ENCODE measurements around the gene ZBTB5. TPM values are rescaled to one million over a fixed set of nuclear protein-coding genes. Genes with fewer than 3 reads are reported as not detected.

Gene ZBTB5
- total RNA-seq, 4 donors from 2014 or later, result 16.1 to 23.4 (median 20.9) TPM

DNA sequence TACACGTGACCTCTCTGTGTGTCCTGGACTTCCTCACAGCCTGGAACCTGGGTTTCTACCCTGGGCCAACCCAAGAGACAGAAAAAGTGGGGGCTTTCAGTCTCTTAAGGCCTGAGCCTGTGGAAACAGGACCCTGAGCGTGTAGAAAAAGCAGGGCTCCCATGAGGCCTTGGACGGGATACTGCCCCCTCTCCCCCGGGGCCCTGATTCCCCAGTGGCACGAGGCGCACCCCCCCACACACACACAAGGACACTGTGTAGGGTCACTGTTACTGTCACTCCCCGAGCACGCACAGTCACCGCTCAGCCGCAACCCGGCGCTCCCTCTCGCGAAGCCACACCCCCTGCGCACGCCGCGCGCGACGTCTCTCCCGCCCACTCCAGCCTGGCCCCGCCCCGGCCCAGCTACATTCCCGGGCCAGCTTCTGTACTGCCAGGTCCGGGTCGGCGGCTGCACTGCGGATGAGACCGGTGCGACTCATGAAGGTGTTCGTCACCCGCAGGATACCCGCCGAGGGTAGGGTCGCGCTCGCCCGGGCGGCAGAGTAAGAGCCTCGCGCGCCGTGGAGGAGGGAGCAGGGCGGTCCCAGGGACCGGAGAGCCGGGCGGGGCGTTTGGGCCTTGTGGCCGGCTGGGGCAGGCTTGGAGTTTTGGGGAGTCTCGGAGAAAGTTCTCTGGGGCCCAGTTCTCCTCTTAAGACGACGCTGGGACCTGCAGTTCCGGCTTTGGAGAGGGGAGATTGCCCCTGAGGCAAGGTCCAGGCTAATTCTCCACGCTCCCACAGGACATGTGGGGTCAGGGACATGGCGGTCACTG lies 42.8 kb downstream of the ZBTB5 start, which contains the start of gene GRHPR:
Gene GRHPR (plus strand): TSS at position 408 of the 816 bp plus-strand sequence. CDS start 55 bp downstream, at position 463.
- intact Hi-C loops (cut with DNase I; ENCODE audit: low total_unique reads), result no loop called here
- WGBS, 2 donors, result 0% methylated on average over 33 to 47 of the region's 56 CpGs
- H3K4me3 ChIP-seq (ENCODE audit: low read depth, poor library complexity, severe bottlenecking), result peak within 1 kb of the TSS; percentile 76
- DNase-seq (ENCODE audit: low spot score in 2 of 2), result peak; percentile 83 to 98
- no peak for TF ChIP-seq CTCF (IDR thresholded peaks at IDR 0.05)
- TF ChIP-seq POLR2A (IDR thresholded peaks at IDR 0.05), result no peak

- DNase-seq (ENCODE audit: low spot score in 2 of 2), result no peak
- intact Hi-C loops (cut with DNase I; ENCODE audit: low total_unique reads), result no loop called here
These were observed 43.3 kb downstream of the ZBTB5 start for GRCh38 chr9:37421914-37422288.

DNA sequence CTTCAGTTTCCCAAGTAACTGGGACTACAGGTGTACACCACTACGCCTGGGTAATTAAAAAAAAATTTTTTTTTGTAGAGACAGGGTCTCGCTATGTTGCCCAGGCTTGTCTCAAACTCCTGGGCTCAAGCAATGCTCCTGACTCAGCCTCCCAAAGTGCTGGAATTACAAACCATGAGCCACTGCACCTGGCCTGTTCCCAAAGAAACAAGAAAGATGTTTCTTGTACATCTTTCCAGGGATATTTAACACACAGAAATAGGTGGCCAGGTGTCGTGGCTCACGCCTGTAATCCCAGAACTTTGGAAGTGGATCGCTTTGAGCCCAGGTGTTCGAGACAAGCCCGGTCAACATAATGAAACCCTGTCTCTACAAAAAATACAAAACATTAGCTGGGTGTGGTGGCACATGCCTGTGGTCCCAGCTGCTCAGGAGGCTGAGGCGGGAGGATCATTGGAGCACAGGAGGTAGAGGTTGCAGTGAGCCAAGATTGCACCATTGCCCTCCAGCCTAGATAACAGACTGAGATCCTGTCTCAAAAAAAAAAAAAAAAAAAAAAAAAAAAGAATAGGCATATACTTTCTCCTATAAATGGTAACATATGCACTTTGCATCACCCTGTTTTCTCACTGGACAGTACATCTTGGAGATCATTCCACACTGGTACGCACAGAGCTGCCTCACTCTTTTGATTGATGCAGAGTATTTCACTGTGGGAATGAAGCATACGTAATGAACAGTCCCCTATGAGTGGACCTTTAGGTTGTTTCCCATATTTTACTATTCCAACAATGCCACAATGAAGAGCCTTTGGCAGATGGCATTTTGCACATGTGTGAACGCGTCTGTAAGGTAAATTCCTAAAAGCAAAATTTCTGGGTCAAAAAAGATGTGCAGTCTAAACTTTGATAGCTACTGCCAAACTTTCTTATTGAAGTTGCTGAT lies 44.7 kb downstream of the ZBTB5 start:
- intact Hi-C loops (cut with DNase I; ENCODE audit: low total_unique reads), result no loop called here
- no peak for DNase-seq (ENCODE audit: low spot score in 2 of 2)
- no peak for TF ChIP-seq CTCF (IDR thresholded peaks at IDR 0.05)
- no peak for TF ChIP-seq POLR2A (IDR thresholded peaks at IDR 0.05)
- WGBS, 2 donors, result 78 to 79% methylated on average over 12 of the region's 12 CpGs
- H3K4me3 ChIP-seq (ENCODE audit: low read depth, poor library complexity, severe bottlenecking), result no peak overlapping the region

More at GRCh38 chr9:37421914-37422288, 43.3 kb downstream of the ZBTB5 start:
- 56 to 64% methylated on average over 8 of the region's 8 CpGs for whole genome bisulfite sequencing, 2 donors
- peak overlapping the region; percentile 76 for H3K4me3 ChIP-seq (ENCODE audit: low read depth, poor library complexity, severe bottlenecking)
- TF ChIP-seq CTCF (IDR thresholded peaks at IDR 0.05), result no peak
- no peak for TF ChIP-seq POLR2A (IDR thresholded peaks at IDR 0.05)

- DNase-seq (ENCODE audit: low spot score in 2 of 2), result no peak
- intact Hi-C loops (cut with DNase I; ENCODE audit: low total_unique reads), result no loop called here
- TF ChIP-seq POLR2A (IDR thresholded peaks at IDR 0.05) (no peak), CTCF (IDR thresholded peaks at IDR 0.05) (no peak)
- H3K4me3 ChIP-seq (ENCODE audit: low read depth, poor library complexity, severe bottlenecking), result no peak overlapping the region
- 95 to 98% methylated on average over 5 of the region's 5 CpGs for WGBS, 2 donors
These were observed 46.0 kb downstream of the ZBTB5 start for GRCh38 chr9:37419204-37419603.

- intact Hi-C loops (cut with DNase I; ENCODE audit: low total_unique reads), result no loop called here
- WGBS, 2 donors, result 71 to 73% methylated on average over 9 of the region's 9 CpGs
- DNase-seq (ENCODE audit: low spot score in 2 of 2), result peak in 1 of 2 donors; percentile 44
These were observed 47.2 kb downstream of the ZBTB5 start for GRCh38 chr9:37417857-37418618.

More at GRCh38 chr9:37417857-37418618, 47.2 kb downstream of the ZBTB5 start:
- H3K4me3 ChIP-seq (ENCODE audit: low read depth, poor library complexity, severe bottlenecking), result no peak overlapping the region
- TF ChIP-seq CTCF (IDR thresholded peaks at IDR 0.05) (no peak), POLR2A (IDR thresholded peaks at IDR 0.05) (no peak)

All from lower leg skin (tissue), 4 donors.